Colon (tissue), 2 donors: ENCODE data around the gene SORBS1.
"Not testable (repeated sequence)": the region's sequence is repeated elsewhere in the genome, so short reads cannot be mapped to it uniquely, and the experiment has no call there.

Experiments
- FAIRE-seq: peaks from 2 replicates; lab custom pipeline; 2012; peaks lifted over from hg19 to GRCh38; lab: Jason Lieb, UNC
- donor health status: control.
- donor health status: control.

SORBS1 gene

DNA sequence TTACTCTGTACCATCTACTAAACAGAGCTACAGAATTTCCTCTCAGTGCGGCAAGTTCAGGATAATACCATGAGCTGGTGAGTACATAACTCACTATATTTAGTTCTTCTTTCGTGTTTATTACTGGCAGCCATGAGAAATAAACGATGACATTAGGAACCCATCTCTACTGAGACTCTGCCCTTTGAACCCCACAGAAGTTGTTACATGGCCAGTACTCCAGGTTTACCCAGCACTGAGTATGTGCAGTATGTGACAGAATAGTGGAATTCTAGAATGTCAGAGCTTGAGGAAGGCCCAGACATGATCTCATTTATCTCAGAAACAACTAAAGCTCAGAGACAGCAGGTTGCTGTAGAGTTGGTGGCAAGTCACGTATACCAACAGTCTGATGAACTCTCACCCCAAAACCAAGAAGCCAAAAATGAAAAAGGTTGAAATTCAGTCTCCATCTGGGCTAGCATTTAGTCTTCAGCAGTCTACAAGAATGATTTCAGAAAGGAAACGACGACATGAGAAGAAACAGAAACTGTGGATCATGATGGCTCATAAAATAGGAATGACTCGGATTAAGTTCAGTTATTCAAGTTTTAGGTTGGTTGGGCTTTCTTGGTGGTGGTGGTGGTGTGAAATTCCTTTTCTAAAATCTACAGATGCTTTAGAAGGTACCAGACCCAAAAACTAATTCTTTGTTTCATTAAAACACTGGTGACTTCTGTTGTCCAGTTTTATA, 78.5 kb downstream of the SORBS1 start:
- FAIRE-seq, result no peak

DNA sequence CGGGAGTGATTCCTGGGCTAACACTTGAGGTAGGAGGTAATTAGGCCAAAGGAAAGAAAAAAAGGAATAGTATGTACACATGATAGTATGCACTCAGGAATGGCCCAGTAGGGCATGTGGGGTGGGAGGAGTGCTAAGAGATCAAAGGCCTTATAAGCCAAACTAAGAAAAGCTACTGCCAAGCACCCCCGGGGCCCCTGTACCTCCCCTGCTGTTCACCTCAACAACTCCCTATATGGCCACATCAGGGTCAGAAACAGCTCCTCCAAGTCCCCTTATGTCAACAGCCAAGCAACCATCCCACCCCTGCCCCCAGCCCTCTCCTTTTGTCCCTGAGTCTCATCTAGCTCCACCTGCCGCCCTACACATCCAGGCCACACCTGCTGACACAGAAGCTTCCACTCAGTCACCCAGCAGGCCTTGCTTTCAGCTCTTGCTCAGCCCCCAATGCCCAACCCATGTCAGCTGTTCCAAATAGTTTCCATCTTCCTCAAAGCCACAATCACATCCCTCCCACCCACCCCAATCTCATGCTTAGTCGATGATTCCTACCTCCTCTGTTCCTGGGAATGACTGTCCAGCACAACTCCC, 80.2 kb downstream of the SORBS1 start:
- no peak for FAIRE-seq

DNA sequence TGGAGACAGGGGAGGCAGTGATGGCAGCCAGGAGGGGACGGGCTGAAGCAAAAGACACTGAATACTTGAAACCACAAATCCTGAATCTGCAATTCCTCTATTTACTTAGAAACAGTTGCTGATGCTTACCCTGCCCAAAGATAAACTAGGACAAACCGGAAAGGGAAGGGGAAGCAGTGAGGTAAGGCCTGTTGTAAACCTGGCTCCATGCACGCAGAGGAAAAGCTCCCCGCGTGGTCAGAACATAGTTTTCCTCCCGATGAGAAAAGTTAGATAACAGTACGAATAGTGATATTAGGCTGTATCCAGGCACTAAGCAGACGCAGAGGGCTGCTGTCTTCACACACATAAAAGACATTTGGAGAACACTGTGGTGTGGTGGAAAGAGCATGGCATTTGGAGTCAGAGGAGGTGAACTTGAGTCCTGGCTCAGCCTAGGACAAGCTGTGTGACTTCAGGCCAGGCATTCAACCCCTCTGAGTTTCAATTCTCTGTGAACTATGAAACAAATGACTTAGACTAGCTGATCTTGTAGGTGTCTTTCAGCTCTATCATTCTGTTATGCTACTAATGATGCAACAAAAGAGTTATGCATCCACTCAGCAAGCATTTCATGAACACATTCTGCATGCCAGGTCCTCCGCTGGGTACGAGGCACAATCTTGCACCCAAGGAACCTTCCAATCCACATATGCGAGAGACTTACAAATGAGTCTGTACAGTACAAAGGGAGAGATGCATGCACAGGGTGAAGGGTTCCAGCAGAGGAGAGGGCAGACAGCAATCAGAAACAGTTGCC, 80.9 kb downstream of the SORBS1 start:
- no peak for FAIRE-seq

DNA sequence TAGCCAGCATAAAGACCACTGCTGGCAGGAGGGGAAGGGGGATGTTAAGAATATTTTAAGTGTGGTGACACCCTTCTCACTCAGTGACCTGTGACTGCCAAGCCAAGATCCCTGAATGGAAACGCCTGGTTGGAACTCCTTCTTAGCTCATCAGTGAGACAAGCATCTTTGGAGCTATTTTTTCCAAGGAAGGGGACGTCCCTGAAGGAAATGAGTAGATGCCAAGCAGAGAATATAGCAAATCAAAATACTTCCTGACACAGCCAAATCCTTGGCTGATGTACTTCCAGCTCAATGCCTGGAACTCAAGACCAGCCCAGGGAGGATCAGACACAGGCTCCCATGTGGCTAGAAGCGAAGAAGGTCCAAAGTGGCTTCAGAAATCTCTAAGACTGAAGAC, 82.2 kb downstream of the SORBS1 start:
- no peak for FAIRE-seq

- no peak for FAIRE-seq
These were observed 83.0 kb downstream of the SORBS1 start for GRCh38 chr10:95478185-95478584.

DNA sequence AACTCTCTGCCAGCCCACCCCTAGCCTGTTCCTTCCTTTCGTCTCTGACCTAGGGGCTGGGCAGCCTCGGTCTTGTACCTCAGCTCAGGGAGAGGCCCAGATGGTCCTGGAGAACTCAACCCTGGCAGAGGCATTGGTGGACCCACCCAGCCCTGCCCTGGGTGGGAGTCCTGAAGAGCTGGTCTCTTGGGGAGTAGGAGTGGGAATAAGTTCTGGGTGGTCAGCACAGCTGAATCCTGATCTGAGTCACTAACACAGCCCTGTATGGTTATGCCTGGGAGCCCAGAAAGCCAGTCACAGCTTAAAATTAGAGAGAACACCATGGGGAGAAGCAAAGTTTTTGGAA, 84.0 kb downstream of the SORBS1 start:
- FAIRE-seq, result no peak

- FAIRE-seq, result no peak
These were observed 84.5 kb downstream of the SORBS1 start for GRCh38 chr10:95476469-95477174.

DNA sequence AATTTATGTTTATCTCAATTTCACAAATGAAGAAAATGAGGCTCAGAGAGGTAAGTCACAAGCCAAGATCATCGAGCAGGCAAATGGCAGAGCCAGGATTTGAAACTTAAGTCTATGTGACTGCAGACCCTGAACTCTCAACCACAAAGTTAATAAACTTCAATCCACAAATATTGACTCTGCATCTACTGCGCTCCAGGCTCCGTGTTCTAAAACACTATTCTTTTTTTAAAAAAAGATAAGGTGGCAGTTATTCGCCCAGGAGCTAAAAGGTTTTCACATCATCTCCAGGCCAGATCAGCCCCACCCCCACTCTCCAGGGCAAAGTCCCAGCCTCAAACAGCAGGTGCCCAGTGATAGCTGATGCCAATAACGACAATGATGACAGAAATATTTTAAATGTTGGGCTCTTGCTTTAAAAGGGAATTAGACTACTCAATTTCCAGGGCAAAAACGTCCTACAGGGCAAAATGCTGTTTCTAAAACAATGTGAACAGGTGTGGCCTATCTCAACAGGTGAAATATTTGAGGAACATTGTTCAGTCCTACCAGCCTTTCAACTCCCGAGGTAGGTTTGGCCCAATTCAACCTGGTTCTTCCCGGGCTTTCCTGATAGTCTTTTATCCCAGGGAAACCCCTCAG, 85.2 kb downstream of the SORBS1 start:
- FAIRE-seq, result no peak

DNA sequence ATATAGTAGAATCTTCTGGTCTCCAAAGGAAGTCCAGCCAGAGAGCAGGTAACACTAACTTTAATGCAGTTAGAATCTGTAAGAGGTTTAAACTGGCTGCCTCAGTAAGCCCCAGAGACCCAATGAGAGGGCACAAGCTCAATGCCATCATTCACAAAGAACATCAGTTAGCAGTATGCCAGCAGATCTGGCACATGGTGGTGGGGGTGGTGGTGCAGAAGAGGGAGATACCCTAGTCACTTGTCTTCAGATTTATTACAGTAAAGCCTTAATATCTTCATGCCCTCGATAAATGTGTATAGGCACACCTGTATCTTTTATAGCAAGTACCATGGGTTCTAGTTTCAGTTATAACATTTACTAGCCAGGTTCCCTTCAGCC, 86.2 kb downstream of the SORBS1 start:
- no peak for FAIRE-seq

GRCh38 chr10:95474228-95475002, 86.8 kb downstream of the SORBS1 start:
- no peak for FAIRE-seq

GRCh38 chr10:95472304-95473088, 88.7 kb downstream of the SORBS1 start:
- no peak for FAIRE-seq

DNA sequence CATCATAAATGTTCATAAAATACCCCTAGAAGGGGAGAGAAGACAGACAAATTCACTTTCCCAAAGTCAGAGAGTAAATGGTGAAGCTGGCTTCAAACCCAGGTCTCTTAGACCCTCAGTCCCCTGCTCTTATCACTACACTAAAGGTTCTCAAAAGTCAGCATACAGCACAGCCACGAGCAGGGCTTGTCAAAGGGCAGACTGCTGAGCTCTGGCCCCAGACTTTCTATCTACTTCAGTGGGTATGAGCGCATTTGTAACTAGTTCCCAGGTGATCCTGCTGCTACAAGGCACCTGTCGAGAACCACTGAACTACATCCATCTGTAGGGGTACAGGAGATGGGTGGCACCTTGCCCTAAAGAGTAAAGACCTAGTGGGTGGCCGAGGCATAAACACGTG, 91.5 kb downstream of the SORBS1 start:
- no peak for FAIRE-seq

DNA sequence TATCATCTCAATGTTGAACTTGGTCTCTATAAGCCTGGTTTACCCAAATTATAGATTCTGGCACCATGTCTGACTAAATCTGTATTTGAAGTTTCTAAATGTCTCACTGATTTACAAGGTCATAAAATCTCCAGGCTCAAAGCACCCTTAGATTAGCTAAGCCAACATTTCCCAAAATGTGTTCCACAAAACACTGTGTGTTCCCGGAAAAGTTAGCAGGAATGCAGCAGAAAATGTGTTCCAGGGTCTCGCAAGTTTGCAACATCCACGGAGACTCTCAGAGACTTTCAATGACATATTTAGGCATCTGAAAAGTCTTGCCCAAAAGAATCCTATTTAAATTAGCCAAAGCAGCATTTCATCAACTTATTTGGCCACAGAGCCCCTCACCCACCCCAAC, 91.9 kb downstream of the SORBS1 start:
- no peak for FAIRE-seq

GRCh38 chr10:95467642-95468041, 93.5 kb downstream of the SORBS1 start:
- not testable (repeated sequence) for FAIRE-seq

- no peak for FAIRE-seq
These were observed 94.0 kb downstream of the SORBS1 start for GRCh38 chr10:95467162-95467599.

DNA sequence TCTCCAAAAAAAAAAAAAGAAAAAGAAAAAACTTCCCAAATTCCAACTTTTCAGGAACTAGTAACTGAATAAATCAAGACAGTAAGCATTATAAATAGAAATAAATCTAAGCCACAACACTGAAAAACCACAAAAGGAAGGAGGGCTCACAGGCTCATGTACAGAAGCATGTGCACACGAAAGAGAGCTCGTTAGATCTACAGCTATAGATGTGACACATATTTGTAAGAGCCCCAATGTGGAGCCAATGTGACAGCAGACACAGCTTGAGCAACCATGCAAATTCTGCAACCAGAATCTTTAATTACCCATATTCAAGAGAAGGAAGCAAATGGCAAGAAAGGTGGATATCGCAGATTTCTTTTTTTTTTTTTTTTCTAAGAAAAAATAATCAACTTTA, 94.7 kb downstream of the SORBS1 start:
- no peak for FAIRE-seq

- no peak for FAIRE-seq
These were observed 96.9 kb downstream of the SORBS1 start for GRCh38 chr10:95464280-95464679.

DNA sequence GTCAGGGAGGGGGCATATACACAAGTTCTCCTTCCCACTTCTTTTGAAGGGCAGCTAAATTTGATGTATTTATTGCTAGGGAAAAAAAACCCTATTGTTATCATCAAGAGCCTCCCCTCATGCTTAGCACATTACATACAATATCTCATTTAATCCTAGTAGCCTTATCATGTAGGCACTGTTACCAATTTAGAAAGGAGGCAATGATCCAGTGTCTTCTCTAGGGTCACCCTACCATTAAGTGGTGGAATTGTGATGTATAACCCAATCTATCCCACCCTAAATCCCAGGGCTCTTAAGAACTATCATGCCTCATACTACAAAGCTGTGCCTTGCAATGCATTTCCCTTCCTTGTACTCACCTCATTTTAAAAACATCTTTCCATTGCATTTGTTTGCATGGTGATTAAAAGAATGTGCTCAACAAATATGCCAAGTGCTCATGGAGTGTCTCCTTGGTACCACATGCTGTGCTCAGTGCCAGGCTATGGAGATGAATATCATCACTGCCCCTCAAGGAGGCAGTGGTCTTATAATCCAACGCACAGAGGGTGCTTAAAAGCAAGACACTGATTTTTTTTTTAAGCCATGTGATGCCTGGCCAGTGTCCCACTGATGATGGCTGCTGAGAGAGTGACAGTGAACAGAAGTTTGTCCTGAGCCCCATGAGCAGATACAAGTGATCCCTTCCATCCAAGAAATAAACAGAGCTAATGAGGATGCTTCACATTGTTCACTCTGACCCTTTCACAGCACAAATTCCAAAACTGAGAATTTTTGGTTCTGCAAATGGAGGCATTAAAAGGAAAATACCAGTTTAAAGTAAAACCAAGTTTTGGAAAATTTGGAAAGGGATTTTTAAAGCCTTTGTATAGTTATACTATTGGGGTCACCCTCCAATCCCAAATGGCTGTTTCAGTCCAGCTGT, 98.2 kb downstream of the SORBS1 start:
- no peak for FAIRE-seq

DNA sequence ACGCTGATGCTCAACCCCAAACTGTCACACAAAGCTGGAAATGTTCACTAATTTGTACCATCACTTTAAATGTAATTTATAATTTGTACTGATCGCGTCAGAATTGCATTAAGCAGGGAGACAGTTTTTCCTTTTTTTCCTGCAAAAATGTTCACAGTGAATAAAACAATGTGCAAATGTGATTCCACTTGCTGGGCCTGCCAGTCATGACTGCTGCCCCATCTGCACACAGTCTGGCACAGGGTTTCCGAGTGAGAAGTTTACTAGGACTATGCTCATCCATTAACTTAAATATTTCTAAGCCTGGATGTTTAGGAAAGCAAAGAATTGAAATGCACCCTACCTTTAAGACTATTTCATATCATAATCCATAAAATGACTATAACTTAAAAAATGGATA, 99.6 kb downstream of the SORBS1 start:
- FAIRE-seq, result no peak
